Measurements from ENCODE around the gene TLL2.

Gene TLL2

DNA sequence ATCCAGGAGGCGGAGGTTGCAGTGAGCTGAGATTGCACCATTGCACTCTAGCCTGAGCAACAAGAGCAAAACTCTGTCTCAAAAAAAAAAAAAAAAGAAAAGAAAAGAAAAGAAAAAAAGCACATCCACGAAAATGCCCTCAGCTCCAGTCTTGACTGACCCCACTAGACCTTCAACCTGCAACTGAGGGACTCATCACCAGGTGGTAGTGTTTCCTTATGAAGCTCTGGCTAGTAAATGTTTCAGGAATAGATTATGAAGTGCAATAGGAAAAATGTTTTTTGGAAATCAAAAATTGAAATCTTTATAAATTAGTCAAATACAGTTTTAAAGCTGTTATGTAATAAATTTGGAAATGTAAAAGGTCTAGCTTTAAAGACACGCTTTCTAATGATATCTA lies 22.4 kb downstream of the TLL2 start:
- no peak overlapping the region for H3K4me3 ChIP-seq (ENCODE audit: low read depth, low read length)
- in situ Hi-C loops (cut with HindIII; ENCODE audit: low pct_ligation_motif_present, low sequenced_read_pairs): no loop called here
- H3K27me3 ChIP-seq (replicated peaks): no peaks in the 10 kb centered on the region
- DNase-seq: no peak
- H3K36me3 ChIP-seq (replicated peaks): no peaks in the 10 kb centered on the region
- TF ChIP-seq, protein P1, sequence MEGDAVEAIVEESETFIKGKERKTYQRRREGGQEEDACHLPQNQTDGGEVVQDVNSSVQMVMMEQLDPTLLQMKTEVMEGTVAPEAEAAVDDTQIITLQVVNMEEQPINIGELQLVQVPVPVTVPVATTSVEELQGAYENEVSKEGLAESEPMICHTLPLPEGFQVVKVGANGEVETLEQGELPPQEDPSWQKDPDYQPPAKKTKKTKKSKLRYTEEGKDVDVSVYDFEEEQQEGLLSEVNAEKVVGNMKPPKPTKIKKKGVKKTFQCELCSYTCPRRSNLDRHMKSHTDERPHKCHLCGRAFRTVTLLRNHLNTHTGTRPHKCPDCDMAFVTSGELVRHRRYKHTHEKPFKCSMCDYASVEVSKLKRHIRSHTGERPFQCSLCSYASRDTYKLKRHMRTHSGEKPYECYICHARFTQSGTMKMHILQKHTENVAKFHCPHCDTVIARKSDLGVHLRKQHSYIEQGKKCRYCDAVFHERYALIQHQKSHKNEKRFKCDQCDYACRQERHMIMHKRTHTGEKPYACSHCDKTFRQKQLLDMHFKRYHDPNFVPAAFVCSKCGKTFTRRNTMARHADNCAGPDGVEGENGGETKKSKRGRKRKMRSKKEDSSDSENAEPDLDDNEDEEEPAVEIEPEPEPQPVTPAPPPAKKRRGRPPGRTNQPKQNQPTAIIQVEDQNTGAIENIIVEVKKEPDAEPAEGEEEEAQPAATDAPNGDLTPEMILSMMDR (IDR thresholded peaks at IDR 0.05; ENCODE audit: low read depth, low read length, missing control alignments): peak; percentile 25
- H3K27ac ChIP-seq: no peak overlapping the region

DNA sequence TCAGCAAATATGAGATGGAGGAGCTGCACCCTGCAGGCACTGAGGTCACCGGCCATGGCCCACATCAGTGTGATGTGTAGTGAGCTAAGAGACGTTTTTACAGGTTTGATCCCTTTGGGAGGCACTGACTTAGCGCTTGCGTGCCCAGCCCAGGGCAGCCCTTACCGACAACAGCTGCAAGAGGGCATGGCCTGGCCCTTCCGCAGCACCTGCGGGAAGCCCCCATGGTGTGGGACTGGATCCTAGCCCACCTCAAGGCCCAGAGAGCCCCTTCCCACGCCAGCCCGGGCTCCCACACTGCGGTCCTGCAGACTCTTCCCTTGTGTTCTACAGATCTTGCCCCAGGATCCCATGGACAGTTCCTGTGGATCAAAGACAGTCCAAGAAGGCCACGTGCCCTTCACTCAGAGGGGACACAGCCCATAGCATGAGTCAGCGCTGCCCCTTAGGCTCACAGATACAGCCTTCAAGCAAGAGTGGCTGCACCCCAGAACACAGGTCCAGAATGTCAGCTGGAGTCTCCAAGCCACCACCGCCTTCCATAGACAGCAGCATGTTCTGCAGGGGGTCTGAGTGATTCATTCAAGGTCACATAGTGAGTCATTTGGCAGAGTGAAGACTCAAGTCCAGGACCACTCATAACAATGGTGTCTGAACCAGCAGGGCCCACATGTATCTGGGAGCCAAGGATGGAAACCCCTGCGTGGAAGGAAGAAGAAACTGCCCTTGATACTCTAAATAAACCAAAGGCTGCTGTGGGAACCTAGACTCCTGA lies 25.4 kb downstream of the TLL2 start:
- DNase-seq: peak; percentile 39
- Histone ChIP-seq H3K4me3 (ENCODE audit: low read depth, low read length) (no peak overlapping the region), H3K36me3 (replicated peaks) (no peaks in the 10 kb centered on the region), H3K27ac (no peak overlapping the region), H3K27me3 (replicated peaks) (no peaks in the 10 kb centered on the region)
- TF ChIP-seq, protein P1 (IDR thresholded peaks at IDR 0.05; ENCODE audit: low read depth, low read length, missing control alignments): no peak
- in situ Hi-C loops (cut with HindIII; ENCODE audit: low pct_ligation_motif_present, low sequenced_read_pairs): no loop called here

DNA sequence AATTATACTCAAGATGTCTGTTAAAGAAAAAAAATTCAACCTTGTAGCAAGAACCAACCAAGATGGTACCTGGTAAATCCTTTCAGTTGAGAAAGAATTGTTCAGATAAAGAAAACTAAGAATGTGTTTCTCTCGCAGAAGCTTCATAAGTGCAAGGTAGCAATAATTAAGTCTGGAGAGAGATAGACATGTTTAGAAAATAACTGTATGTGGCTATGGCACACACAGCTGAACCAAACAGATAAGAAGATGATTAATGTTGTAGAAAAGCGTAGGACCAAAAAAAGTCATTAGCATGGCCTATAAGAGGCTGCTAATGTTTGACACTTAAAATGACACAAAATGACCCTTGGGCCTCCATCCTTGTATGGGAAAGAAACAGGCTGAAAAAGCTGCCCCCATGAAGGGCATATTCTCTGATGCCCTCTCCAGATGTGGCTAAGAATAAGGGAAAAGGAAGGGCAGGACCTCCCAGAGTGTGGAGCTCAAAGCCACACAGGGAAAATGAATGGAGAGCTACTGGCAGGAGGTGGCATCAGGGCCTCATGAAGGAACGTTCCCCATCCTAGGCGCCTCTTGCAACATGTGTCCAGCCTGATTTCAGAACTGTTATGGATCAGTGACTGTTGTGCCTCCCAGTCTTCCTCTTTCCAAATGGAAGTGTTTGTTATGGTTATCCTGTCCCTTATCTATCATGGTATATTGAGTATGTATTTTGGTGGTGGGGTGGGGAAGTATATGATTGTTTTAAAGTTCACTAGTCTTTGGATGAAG lies 30.7 kb downstream of the TLL2 start:
- H3K27ac ChIP-seq: no peak overlapping the region
- TF ChIP-seq, protein P1 (IDR thresholded peaks at IDR 0.05; ENCODE audit: low read depth, low read length, missing control alignments): no peak
- H3K4me3 ChIP-seq (ENCODE audit: low read depth, low read length): no peak overlapping the region
- H3K27me3 ChIP-seq (replicated peaks): no peaks in the 10 kb centered on the region
- no peaks in the 10 kb centered on the region for H3K36me3 ChIP-seq (replicated peaks)
- in situ Hi-C loops (cut with HindIII; ENCODE audit: low pct_ligation_motif_present, low sequenced_read_pairs): no loop called here
- no peak for DNase-seq

DNA sequence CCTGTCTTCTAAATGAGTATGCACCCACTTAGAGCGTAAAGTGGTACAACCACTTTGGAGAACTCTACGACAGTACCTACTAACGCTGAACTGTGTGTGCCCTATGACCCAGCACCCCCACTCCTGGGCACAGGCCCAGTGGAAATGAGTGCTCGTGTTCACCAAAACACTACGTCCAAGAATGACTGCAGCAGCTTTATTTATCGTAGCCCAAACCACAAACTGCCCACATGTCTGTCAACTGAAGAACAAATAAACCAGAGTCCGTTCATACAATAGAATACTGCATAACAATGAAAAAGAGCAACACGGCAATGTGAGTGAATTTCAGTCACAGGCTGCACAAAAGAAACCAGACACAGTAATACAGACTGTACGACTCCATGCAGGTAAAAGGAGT lies 35.4 kb downstream of the TLL2 start:
- H3K27me3 ChIP-seq (replicated peaks): peaks cover 9% of the 10 kb centered on the region
- in situ Hi-C loops (cut with HindIII; ENCODE audit: low pct_ligation_motif_present, low sequenced_read_pairs): no loop called here
- no peak overlapping the region for H3K4me3 ChIP-seq (ENCODE audit: low read depth, low read length)
- H3K36me3 ChIP-seq (replicated peaks): no peaks in the 10 kb centered on the region
- TF ChIP-seq, protein P1 (IDR thresholded peaks at IDR 0.05; ENCODE audit: low read depth, low read length, missing control alignments): no peak
- no peak overlapping the region for H3K27ac ChIP-seq
- no peak for DNase-seq

DNA sequence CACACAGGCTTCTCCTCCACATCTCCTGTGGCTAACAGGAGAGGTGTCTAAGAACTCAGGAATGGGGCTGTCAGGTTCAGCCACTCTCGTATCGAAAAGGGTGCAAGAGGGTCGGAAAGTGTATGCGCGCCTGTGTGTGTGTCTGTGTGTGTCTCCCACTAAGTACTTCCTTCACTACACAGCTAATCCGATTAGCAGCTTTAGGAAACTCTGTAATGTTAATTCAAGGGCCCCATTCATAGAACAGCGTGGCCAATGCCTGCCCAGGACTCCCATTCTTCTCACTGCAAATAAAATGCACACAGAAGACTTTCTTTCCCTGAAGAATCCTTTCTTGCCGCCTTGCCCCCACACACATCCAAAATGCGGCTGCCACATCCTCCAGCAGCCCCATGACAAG lies 39.9 kb downstream of the TLL2 start:
- Histone ChIP-seq H3K4me3 (ENCODE audit: low read depth, low read length) (no peak overlapping the region), H3K36me3 (replicated peaks) (no peaks in the 10 kb centered on the region), H3K27me3 (replicated peaks) (peaks cover 11% of the 10 kb centered on the region), H3K27ac (no peak overlapping the region)
- TF ChIP-seq, protein P1 (IDR thresholded peaks at IDR 0.05; ENCODE audit: low read depth, low read length, missing control alignments): no peak
- in situ Hi-C loops (cut with HindIII; ENCODE audit: low pct_ligation_motif_present, low sequenced_read_pairs): no loop called here
- DNase-seq: no peak
